PC-9 (cell line): ENCODE data around the gene HACD2. TPM values are rescaled to one million over a fixed set of nuclear protein-coding genes. Genes with fewer than 3 reads are reported as not detected.
A peak's percentile ranks its signal among the peaks of the same experiment; 100 is the strongest.

Experiments
- Bru-seq: library from RNA; stranded (reverse); fragments of 400-500 nt; gene quantifications from one replicate; lab custom pipeline; 2021; lab: Mats Ljungman, UMichigan
- BruChase-seq, 2 experiments: library from RNA; stranded (reverse); fragments of 400-500 nt; gene quantifications; one replicate each; lab custom pipeline; 2021; lab: Mats Ljungman, UMichigan
- BruUV-seq: library from RNA; stranded (reverse); fragments of 400-500 nt; replicated peaks from 2 replicates; lab custom pipeline; 2021; lab: Mats Ljungman, UMichigan
- CTCF ChIA-PET: fragments of 300-600 bp; sonication (Branson Sonifier 250); formaldehyde crosslinking; loops from one replicate; lab custom pipeline; 2022; ENCODE audit warnings: antibody characterized with exemption; lab: Charles Lee
- POLR2A ChIA-PET: fragments of 300-600 bp; sonication (Branson Sonifier 250); formaldehyde crosslinking; loops from one replicate; lab custom pipeline; 2022; ENCODE audit warnings: antibody characterized with exemption; ENCODE audit not compliant: unreplicated experiment; lab: Charles Lee
- DNase-seq, 2 experiments: peaks; one replicate each; pipeline versions ENCODE4 v3.0.0 to v3.0.0-alpha.2; 2015 to 2022; ENCODE audit warnings: mixed read lengths in 1 of 2
- H2AFZ ChIP-seq: fragments of 200-600 bp; sonication (generic); 2 replicates; pipeline ENCODE4 v1.8.1; 2017; ENCODE audit warnings: antibody characterized with exemption
- H3F3A ChIP-seq: fragments of 200-600 bp; sonication (generic); 2 replicates; pipeline ENCODE4 v1.8.1; 2017; ENCODE audit warnings: antibody characterized with exemption, mild to moderate bottlenecking, low read depth; ENCODE audit not compliant: insufficient read depth
- H3K27ac ChIP-seq: fragments of 200-600 bp; sonication (generic); 2 replicates; pipeline ENCODE4 v1.6.1; 2016; ENCODE audit warnings: mixed run types
- H3K27me3 ChIP-seq: fragments of 200-600 bp; sonication (generic); 2 replicates; pipeline ENCODE4 v1.6.1; 2016; ENCODE audit warnings: low read depth, mixed run types; ENCODE audit not compliant: insufficient read depth
- H3K36me3 ChIP-seq: fragments of 200-600 bp; sonication (generic); 2 replicates; pipeline ENCODE4 v1.6.1; 2016; ENCODE audit warnings: low read depth, mixed run types
- H3K4me1 ChIP-seq: fragments of 200-600 bp; sonication (generic); replicated peaks from 2 replicates; pipeline ENCODE4 v1.6.1; 2016; ENCODE audit warnings: mixed run types; ENCODE audit not compliant: insufficient read depth
- H3K4me2 ChIP-seq: fragments of 200-600 bp; sonication (generic); 2 replicates; pipeline ENCODE4 v1.6.1; 2017; ENCODE audit warnings: mixed run types
- H3K4me3 ChIP-seq: fragments of 200-600 bp; sonication (generic); 2 replicates; pipeline ENCODE4 v1.6.1; 2016; ENCODE audit warnings: mixed run types
- H3K79me2 ChIP-seq: fragments of 200-600 bp; sonication (generic); 2 replicates; pipeline ENCODE4 v1.6.1; 2017; ENCODE audit warnings: low read depth, mixed run types
- H3K9me2 ChIP-seq: fragments of 200-600 bp; sonication (generic); 2 replicates; pipeline ENCODE4 v1.8.1; 2017; ENCODE audit warnings: mild to moderate bottlenecking; ENCODE audit not compliant: insufficient read depth
- H3K9me3 ChIP-seq: fragments of 200-600 bp; sonication (generic); 2 replicates; pipeline ENCODE4 v1.8.1; 2016; ENCODE audit warnings: low read depth; ENCODE audit not compliant: insufficient read depth
- H4K20me1 ChIP-seq: fragments of 200-600 bp; sonication (generic); 2 replicates; pipeline ENCODE4 v1.8.1; 2017; ENCODE audit not compliant: insufficient read depth
- EZH2 ChIP-seq: fragments of 200-600 bp; sonication (generic); IDR thresholded peaks from 2 replicates; pipeline ENCODE4 v1.8.0; 2017; ENCODE audit warnings: antibody characterized with exemption, low read depth
- intact Hi-C: fragments of 100-400 bp; cut with micrococcal nuclease; formaldehyde crosslinking; loops from one replicate; pipeline ENCODE4 v1.10.0; 2022; ENCODE audit not compliant: unreplicated experiment
- long read RNA-seq: library from polyadenylated mRNA; stranded (forward); transcript quantifications from one replicate; pipeline ENCODE4 v2.0.0, GENCODE V29; 2022
- total RNA-seq: library from RNA; stranded (reverse); gene quantifications from 2 replicates; pipeline ENCODE4 v1.2.3, GENCODE V29; 2021
- TF ChIP-seq, protein P1 (sequence below): fragments of 200-600 bp; sonication (generic); conservative IDR thresholded peaks from 2 replicates; pipeline ENCODE4 v1.6.1; 2017; ENCODE audit warnings: mixed run types, antibody characterized with exemption, mild to moderate bottlenecking, moderate library complexity

Gene HACD2, protein sequence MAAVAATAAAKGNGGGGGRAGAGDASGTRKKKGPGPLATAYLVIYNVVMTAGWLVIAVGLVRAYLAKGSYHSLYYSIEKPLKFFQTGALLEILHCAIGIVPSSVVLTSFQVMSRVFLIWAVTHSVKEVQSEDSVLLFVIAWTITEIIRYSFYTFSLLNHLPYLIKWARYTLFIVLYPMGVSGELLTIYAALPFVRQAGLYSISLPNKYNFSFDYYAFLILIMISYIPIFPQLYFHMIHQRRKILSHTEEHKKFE
- total RNA-seq (38.4 and 53.3 TPM in 2 replicates), Bru-seq, nascent RNA (percentile 87 among the genes with signal in this experiment), BruChase-seq, experiment 1, labeled RNA remaining after a 2-hour chase (percentile 86 among the genes with signal in this experiment), BruChase-seq, experiment 2, labeled RNA remaining after a 6-hour chase (percentile 86 among the genes with signal in this experiment)
- long read RNA-seq, full-length matches to known transcripts: 4 of 11 reads
- long read RNA-seq, partial matches to known transcripts: 1 of 11 reads
- long read RNA-seq, other reads (novel, unspliced or antisense): 6 of 11 reads

DNA sequence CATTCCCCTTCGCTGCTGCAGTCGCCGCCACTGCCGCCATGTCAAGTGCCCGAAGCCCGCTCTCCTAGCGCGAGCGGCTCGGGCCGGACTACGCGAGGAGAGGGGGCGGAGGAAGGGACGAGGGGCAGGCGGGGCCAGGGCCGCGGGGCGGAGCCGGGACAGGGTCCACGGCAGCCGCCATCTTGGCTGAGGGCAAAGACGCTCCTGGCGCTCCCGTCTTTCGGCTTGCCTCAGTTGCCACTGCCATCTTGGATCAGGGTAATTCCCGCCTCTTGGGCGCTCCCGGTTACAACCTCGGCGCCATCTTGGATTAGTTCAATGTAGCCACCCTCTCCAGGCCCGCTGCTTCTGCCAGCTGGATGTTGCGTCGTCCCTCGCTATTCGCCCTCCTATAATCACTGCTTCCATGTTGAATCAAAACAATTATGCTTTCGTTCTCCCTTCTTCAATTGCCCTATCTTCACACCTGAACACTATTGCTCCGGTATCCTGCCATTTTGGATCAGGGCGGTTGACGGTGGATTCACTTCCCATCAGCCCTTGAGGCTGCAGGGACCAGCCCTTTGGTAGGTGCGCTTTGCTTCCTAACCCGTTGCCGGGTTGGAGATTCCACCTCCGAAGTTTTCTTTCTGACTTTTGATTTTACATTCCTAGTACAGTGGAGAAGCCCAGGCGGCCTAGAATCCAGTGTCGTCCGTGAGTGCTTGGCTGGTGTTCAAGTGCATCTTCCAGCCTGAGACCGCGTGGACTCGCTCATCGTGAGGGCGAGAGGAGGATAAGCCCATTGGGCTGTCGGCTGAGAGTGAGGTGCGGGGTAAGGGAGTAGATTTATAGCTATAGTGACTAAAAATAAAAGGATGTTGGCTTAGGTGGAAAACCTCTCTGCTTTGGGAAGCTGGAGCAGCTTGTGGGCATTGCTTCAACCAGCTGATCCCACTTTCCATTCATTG, at the start of gene HACD2:
TSS of gene HACD2 (minus strand) at position 66 of the 950 bp plus-strand sequence. CDS start at position 40, 26 bp downstream.
- CTCF ChIA-PET: interaction anchor here (0.6 to 1.5 kb wide), 3 partner anchors 20 to 57 kb away, joined by 3 to 5 read pairs (median 5); no protein-coding TSS in a partner anchor
- BruUV-seq: no TSS peak
- Histone ChIP-seq H3K4me2 (peak within 1 kb of the TSS; percentile 89), H3F3A (peaks cover 15% of the 10 kb centered on the region), H3K79me2 (peaks cover 63% of the 10 kb centered on the region), H2AFZ (peak within 1 kb of the TSS; percentile 94), H3K4me3 (peak within 1 kb of the TSS; percentile 72), H3K9me3 (peaks cover 16% of the 10 kb centered on the region), H3K36me3 (peaks cover 21% of the 10 kb centered on the region; the same call in 1 of the 2 replicates), H3K9me2 (no peaks in the 10 kb centered on the region), H3K4me1 (peaks cover 45% of the 10 kb centered on the region), H3K27me3 (no peaks in the 10 kb centered on the region), H3K27ac (peak within 1 kb of the TSS; percentile 95), H4K20me1 (no peaks in the 10 kb centered on the region)
- POLR2A ChIA-PET: interaction anchor here (0.5 to 1.8 kb wide), 5 partner anchors 20 to 87 kb away, joined by 3 to 20 read pairs (median 9); no protein-coding TSS in a partner anchor
- TF ChIP-seq, protein P1, sequence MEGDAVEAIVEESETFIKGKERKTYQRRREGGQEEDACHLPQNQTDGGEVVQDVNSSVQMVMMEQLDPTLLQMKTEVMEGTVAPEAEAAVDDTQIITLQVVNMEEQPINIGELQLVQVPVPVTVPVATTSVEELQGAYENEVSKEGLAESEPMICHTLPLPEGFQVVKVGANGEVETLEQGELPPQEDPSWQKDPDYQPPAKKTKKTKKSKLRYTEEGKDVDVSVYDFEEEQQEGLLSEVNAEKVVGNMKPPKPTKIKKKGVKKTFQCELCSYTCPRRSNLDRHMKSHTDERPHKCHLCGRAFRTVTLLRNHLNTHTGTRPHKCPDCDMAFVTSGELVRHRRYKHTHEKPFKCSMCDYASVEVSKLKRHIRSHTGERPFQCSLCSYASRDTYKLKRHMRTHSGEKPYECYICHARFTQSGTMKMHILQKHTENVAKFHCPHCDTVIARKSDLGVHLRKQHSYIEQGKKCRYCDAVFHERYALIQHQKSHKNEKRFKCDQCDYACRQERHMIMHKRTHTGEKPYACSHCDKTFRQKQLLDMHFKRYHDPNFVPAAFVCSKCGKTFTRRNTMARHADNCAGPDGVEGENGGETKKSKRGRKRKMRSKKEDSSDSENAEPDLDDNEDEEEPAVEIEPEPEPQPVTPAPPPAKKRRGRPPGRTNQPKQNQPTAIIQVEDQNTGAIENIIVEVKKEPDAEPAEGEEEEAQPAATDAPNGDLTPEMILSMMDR: no peak
- TF ChIP-seq EZH2: no peak
- intact Hi-C loops: loop anchor here (1.0 to 10.0 kb wide), 6 partner anchors 17 to 1227 kb away; no protein-coding TSS in a partner anchor
- DNase-seq: peak; percentile 89 to 98

DNA sequence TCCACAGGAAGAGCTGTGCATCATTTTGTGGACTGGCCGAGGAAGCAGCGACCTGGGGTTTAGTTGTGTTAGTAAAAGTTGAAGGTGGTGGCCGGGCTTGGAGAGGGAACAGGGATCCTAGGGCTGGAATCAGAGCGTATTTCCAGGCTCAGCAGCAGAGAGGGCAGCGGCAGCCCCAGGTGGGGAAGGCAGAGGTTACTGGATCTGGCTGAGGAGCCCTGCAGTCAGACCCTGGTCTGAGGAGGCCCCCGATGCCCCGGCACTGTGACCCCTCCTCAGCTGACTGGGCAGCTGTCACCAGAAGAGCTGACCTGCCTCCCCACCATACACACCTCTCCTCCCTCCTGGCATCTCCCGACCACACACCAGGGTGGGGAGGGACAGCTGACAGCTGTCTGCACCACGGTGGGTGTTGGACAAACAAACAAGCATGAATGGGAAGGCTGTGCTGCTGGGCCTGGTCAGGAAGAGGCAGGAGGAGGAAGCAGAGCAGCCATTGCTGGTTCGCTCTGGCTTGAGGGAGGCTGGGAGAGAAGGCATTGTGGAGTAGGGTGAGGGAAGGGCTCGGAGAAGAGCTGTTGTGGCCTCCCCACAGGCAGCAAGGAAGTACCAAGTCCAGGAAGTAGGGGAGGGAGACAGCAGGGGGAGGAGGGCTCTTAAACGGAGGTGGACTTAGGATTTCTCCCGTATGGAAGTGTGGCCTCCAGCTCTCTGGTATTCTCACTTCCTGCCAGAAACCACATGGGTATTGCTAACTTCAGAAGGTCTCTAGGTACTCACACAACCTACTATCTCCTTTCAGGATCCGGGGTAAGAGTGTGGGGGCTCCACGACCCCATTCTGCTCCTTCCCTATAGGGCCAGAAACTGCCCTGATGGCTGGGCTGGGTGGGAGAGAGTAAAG, 49.5 kb upstream of the HACD2 start:
- no peak for DNase-seq
- no TSS peak for BruUV-seq
- H3K9me2 ChIP-seq: no peaks in the 10 kb centered on the region
- no peak overlapping the region for H3K4me3 ChIP-seq
- peaks cover 15% of the 10 kb centered on the region; the same call in 1 of the 2 replicates for H3F3A ChIP-seq
- H2AFZ ChIP-seq: no peak overlapping the region
- TF ChIP-seq, protein P1: no peak
- TF ChIP-seq EZH2: no peak
- CTCF ChIA-PET: no interaction called here
- H3K27me3 ChIP-seq: no peaks in the 10 kb centered on the region
- POLR2A ChIA-PET: no interaction called here
- no peaks in the 10 kb centered on the region for H4K20me1 ChIP-seq
- no peaks in the 10 kb centered on the region for H3K79me2 ChIP-seq
- intact Hi-C loops: no loop called here
- H3K4me2 ChIP-seq: no peak overlapping the region
- no peaks in the 10 kb centered on the region for H3K36me3 ChIP-seq
- peaks cover 44% of the 10 kb centered on the region for H3K4me1 ChIP-seq
- H3K9me3 ChIP-seq: no peaks in the 10 kb centered on the region
- H3K27ac ChIP-seq: no peak overlapping the region
